ENCODE data around the gene PTPN4. TPM values are rescaled to one million over a fixed set of nuclear protein-coding genes. Genes with fewer than 3 reads are reported as not detected.
"Not testable (repeated sequence)": the region's sequence is repeated elsewhere in the genome, so short reads cannot be mapped to it uniquely, and the experiment has no call there.

PTPN4 gene
- total RNA-seq, 1 donor from 2014 or later = 22.1 TPM

- no peaks in the 10 kb centered on the region for H3K36me3 Mint-ChIP-seq (ENCODE audit: low read depth)
- H3K27ac Mint-ChIP-seq = no peak overlapping the region
- peaks cover 24% of the 10 kb centered on the region for H3K27me3 Mint-ChIP-seq (ENCODE audit: low read depth)
- intact Hi-C loops (cut with micrococcal nuclease) = loop anchor here (10.0 kb wide), 1 partner anchor 312 kb away; no protein-coding TSS in a partner anchor
- no peaks in the 10 kb centered on the region for H3K9me3 Mint-ChIP-seq
- peaks cover 10% of the 10 kb centered on the region for H3K4me1 Mint-ChIP-seq (ENCODE audit: low read depth)
- no peak for DNase-seq (ENCODE audit: low spot score)
- H3K4me3 Mint-ChIP-seq (ENCODE audit: low read depth) = no peak overlapping the region
These were observed 257.1 kb downstream of the PTPN4 start for GRCh38 chr2:120016800-120017199.

GRCh38 chr2:120017201-120017600 is 257.5 kb downstream of the PTPN4 start:
- no peaks in the 10 kb centered on the region for H3K9me3 Mint-ChIP-seq
- no peaks in the 10 kb centered on the region for H3K36me3 Mint-ChIP-seq (ENCODE audit: low read depth)
- H3K27ac Mint-ChIP-seq = no peak overlapping the region
- peaks cover 8% of the 10 kb centered on the region for H3K4me1 Mint-ChIP-seq (ENCODE audit: low read depth)
- intact Hi-C loops (cut with micrococcal nuclease) = loop anchor here (10.0 kb wide), 1 partner anchor 312 kb away; no protein-coding TSS in a partner anchor
- no peak overlapping the region for H3K4me3 Mint-ChIP-seq (ENCODE audit: low read depth)
- H3K27me3 Mint-ChIP-seq (ENCODE audit: low read depth) = peaks cover 23% of the 10 kb centered on the region
- DNase-seq (ENCODE audit: low spot score) = no peak

DNA sequence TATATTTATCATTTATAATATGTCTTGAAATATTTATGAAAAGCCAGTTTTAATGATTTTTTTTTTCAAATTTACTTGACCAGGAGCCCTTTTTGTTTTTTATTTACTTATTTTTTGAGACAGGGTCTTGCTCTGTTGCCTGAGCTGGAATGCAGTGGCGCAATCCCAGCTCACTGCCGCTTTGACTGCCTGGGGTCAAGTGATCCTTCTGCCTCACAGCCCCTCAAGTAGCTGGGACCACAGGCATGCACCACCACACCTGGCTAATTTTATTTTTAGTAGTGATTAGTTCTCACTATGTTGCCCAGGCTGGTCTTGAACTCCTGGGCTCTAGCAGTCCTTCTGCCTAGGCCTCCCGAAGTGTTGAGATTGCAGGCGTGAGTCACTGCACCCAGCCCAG is 258.8 kb downstream of the PTPN4 start:
- no peak overlapping the region for H3K27ac Mint-ChIP-seq
- peaks cover 22% of the 10 kb centered on the region for H3K27me3 Mint-ChIP-seq (ENCODE audit: low read depth)
- H3K4me3 Mint-ChIP-seq (ENCODE audit: low read depth) = no peak overlapping the region
- H3K4me1 Mint-ChIP-seq (ENCODE audit: low read depth) = peaks cover 3% of the 10 kb centered on the region
- no peaks in the 10 kb centered on the region for H3K36me3 Mint-ChIP-seq (ENCODE audit: low read depth)
- intact Hi-C loops (cut with micrococcal nuclease) = loop anchor here (10.0 kb wide), 1 partner anchor 314 kb away; no protein-coding TSS in a partner anchor
- no peak for DNase-seq (ENCODE audit: low spot score)
- no peaks in the 10 kb centered on the region for H3K9me3 Mint-ChIP-seq

DNA sequence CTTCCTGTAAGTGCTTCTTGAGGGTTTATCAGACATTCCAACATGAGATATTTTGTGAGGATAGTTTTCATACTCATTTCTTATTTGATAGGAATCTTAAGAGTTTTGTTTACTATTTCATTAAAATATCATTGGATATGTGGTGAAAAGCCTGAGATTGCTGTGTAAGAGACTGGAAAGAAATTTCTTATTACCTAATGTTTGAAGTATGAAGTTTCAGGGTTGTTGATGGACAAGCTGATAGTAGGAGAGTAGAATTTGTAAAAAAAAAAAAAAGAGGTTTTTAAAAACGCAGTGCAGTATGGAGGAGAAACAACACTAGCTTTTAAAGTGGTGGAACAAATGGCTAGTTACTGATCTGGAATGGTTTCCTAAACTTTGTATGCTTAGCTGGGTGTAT is 260.8 kb downstream of the PTPN4 start:
- peaks cover 10% of the 10 kb centered on the region for H3K27me3 Mint-ChIP-seq (ENCODE audit: low read depth)
- no peaks in the 10 kb centered on the region for H3K4me1 Mint-ChIP-seq (ENCODE audit: low read depth)
- H3K36me3 Mint-ChIP-seq (ENCODE audit: low read depth) = no peaks in the 10 kb centered on the region
- no peak overlapping the region for H3K4me3 Mint-ChIP-seq (ENCODE audit: low read depth)
- intact Hi-C loops (cut with micrococcal nuclease) = no loop called here
- DNase-seq (ENCODE audit: low spot score) = no peak
- no peaks in the 10 kb centered on the region for H3K9me3 Mint-ChIP-seq
- H3K27ac Mint-ChIP-seq = no peak overlapping the region

DNA sequence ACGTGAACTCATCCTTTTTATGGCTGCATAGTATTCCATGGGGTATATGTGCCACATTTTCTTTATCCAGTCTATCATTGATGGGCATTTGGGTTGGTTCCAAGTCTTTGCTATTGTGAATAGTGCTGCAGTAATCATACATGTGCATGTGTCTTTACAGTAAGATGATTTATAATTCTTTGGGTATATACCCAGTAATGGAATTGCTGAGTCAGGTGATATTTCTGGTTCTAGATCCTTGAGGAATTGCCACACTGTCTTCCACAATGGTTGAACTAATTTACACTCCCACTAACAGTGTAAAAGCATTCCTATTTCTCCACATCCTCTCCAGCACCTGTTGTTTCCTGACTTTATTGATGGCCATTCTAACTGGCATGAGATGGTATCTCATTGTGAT is 262.8 kb downstream of the PTPN4 start:
- H3K27me3 Mint-ChIP-seq (ENCODE audit: low read depth); intact Hi-C loops (cut with micrococcal nuclease); DNase-seq (ENCODE audit: low spot score); H3K4me3 Mint-ChIP-seq (ENCODE audit: low read depth); H3K4me1 Mint-ChIP-seq (ENCODE audit: low read depth); H3K36me3 Mint-ChIP-seq (ENCODE audit: low read depth); H3K27ac Mint-ChIP-seq; H3K9me3 Mint-ChIP-seq: not testable (repeated sequence)

DNA sequence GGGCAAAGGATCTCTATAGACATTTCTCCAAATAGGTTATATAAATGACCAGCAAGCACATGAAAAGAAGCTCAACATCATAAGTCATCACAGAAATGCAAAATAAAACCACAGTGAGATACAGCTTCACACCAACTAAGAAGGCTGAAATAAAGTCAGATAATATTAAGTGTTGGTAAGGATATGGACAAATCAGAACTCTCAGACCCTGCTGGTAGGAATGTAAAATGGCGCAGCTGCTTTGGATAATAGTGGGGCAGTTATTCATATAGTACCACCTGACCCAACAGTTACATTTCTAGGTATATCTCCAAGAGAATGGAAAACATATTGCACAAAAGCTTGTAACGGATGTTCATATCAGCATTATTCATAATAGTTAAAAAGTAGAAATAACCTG is 267.2 kb downstream of the PTPN4 start:
- no peak overlapping the region for H3K27ac Mint-ChIP-seq
- no peaks in the 10 kb centered on the region for H3K4me1 Mint-ChIP-seq (ENCODE audit: low read depth)
- no peaks in the 10 kb centered on the region for H3K36me3 Mint-ChIP-seq (ENCODE audit: low read depth)
- intact Hi-C loops (cut with micrococcal nuclease) = no loop called here
- peaks cover 3% of the 10 kb centered on the region for H3K27me3 Mint-ChIP-seq (ENCODE audit: low read depth)
- no peak overlapping the region for H3K4me3 Mint-ChIP-seq (ENCODE audit: low read depth)
- DNase-seq (ENCODE audit: low spot score) = no peak
- H3K9me3 Mint-ChIP-seq = no peaks in the 10 kb centered on the region

DNA sequence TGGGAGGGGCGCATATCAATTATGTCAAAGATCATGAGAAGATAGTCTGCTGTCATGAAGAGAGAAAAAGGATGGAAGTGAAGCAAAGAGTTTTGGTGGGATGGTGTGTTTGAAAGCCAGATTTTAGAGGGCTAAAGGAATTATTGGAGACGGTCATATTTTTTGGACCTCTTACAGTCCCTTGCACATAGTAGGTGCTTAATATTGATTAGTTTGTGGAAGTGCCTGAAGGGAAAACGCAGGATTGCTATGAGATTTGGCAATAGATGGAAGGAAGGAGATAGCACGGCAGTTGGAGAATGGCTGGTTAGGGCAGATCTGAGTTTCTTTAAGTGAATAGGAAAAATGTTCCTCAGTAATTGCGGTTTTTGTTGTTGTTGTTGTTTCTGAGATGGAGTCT is 269.1 kb downstream of the PTPN4 start:
- Mint-ChIP-seq H3K4me1 (ENCODE audit: low read depth) (no peaks in the 10 kb centered on the region), H3K9me3 (no peaks in the 10 kb centered on the region), H3K4me3 (ENCODE audit: low read depth) (no peak overlapping the region), H3K27me3 (ENCODE audit: low read depth) (peaks cover 3% of the 10 kb centered on the region), H3K27ac (no peak overlapping the region), H3K36me3 (ENCODE audit: low read depth) (no peaks in the 10 kb centered on the region)
- intact Hi-C loops (cut with micrococcal nuclease) = no loop called here
- DNase-seq (ENCODE audit: low spot score) = no peak

DNA sequence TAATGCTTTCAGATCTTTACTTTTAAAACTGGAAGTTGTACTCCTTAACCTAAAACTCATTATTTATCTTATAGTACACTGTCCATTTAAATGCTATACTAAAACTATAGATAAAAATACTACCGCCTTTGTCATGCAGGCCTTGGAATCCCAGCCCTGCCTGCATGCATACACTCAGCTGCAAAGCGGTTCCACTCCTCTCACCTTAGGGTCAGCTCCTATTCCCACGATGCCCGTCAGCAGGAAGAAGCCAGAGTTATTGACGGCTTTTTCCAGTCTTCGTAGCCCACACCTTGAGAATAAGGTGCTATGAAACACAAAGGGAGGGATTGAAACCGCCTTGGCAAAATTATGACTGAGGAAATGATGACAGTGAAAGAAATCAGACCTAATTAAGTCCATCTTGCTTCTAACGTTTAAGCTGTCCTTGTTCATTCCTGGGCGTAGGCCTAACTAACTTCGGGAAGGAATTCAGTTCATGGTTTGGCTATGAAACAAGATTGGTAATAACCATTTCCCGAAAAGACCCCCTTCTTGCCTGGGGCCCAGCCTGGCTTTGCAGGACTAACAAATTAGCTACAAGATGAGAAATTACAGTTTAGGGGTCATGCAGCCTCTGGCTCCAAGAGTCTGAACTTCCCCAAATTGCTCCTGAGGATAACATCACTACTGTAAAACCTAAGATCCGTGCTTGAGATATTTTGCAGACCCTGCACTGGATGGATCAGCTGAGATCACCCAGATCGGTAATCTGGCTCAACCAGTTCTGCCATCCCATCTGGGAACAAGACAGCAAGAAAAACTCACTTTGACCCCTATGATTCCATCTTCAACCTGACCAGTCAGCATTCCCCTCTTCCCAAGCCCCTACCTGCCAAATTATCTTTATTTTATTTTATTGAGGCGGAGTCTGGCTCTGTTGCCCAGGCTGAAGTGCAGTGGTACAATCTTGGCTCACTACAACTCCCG is 270.2 kb downstream of the PTPN4 start:
- Mint-ChIP-seq H3K9me3 (no peaks in the 10 kb centered on the region), H3K4me1 (ENCODE audit: low read depth) (no peaks in the 10 kb centered on the region), H3K36me3 (ENCODE audit: low read depth) (no peaks in the 10 kb centered on the region), H3K27me3 (ENCODE audit: low read depth) (peaks cover 3% of the 10 kb centered on the region), H3K4me3 (ENCODE audit: low read depth) (no peak overlapping the region), H3K27ac (no peak overlapping the region)
- intact Hi-C loops (cut with micrococcal nuclease) = no loop called here
- no peak for DNase-seq (ENCODE audit: low spot score)

- no peaks in the 10 kb centered on the region for H3K36me3 Mint-ChIP-seq (ENCODE audit: low read depth)
- intact Hi-C loops (cut with micrococcal nuclease) = no loop called here
These were observed 272.6 kb downstream of the PTPN4 start for GRCh38 chr2:120032297-120032696.

More at GRCh38 chr2:120032297-120032696, 272.6 kb downstream of the PTPN4 start:
- no peak for DNase-seq (ENCODE audit: low spot score)
- no peak overlapping the region for H3K27ac Mint-ChIP-seq
- H3K9me3 Mint-ChIP-seq = no peaks in the 10 kb centered on the region
- no peaks in the 10 kb centered on the region for H3K4me1 Mint-ChIP-seq (ENCODE audit: low read depth)
- no peak overlapping the region for H3K4me3 Mint-ChIP-seq (ENCODE audit: low read depth)
- H3K27me3 Mint-ChIP-seq (ENCODE audit: low read depth) = peaks cover 5% of the 10 kb centered on the region

Other genes starting within 250 kb of the PTPN4 start
- gene SCTR, start 235.4 kb upstream of the PTPN4 start, total RNA-seq = not detected in 2 replicates
- gene CFAP221, start 215.5 kb upstream of the PTPN4 start, total RNA-seq = not detected in 2 replicates
- gene TMEM177, start 80.7 kb upstream of the PTPN4 start, total RNA-seq = 16.9 and 17.0 TPM in 2 replicates